PC-3 (cell line): ENCODE measurements around the gene APOBEC3A.
"Not testable (repeated sequence)": the region's sequence is repeated elsewhere in the genome, so short reads cannot be mapped to it uniquely, and the experiment has no call there.

ENCODE experiments used
- EZH2 ChIP-seq: fragments of 300-600 bp; sonication (generic); IDR thresholded peaks from one replicate; pipeline ENCODE4 v1.6.1; 2017; ENCODE audit warnings: antibody characterized with exemption, mild to moderate bottlenecking, low read length; ENCODE audit not compliant: unreplicated experiment
- EZH2phosphoT487 ChIP-seq: fragments of 300-600 bp; sonication (generic); IDR thresholded peaks from 2 replicates; pipeline ENCODE4 v1.6.1; 2018; ENCODE audit warnings: mild to moderate bottlenecking, antibody characterized with exemption, low read length, borderline replicate concordance
- TF ChIP-seq, protein P1 (sequence below): fragments of 300-600 bp; sonication (generic); conservative IDR thresholded peaks from 2 replicates; pipeline ENCODE4 v1.5.1; 2017; ENCODE audit warnings: antibody characterized with exemption, low read depth, mild to moderate bottlenecking, low read length

DNA sequence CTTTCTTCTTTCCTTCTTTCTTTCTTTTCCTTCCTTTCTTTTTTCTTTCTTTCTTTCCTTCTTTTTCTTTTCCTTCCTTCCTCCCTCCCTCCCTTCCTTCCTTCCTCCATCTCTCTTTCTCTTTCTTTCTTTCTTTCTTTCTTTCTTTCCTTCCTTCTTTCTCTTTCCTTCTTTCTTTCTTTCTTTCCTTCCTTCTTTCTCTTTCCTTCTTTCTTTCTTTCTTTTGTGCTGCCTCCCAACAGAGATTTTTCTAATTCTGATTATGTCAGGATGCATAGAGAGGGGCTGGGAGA lies 1.2 kb downstream of the APOBEC3A start:
- TF ChIP-seq, protein P1, sequence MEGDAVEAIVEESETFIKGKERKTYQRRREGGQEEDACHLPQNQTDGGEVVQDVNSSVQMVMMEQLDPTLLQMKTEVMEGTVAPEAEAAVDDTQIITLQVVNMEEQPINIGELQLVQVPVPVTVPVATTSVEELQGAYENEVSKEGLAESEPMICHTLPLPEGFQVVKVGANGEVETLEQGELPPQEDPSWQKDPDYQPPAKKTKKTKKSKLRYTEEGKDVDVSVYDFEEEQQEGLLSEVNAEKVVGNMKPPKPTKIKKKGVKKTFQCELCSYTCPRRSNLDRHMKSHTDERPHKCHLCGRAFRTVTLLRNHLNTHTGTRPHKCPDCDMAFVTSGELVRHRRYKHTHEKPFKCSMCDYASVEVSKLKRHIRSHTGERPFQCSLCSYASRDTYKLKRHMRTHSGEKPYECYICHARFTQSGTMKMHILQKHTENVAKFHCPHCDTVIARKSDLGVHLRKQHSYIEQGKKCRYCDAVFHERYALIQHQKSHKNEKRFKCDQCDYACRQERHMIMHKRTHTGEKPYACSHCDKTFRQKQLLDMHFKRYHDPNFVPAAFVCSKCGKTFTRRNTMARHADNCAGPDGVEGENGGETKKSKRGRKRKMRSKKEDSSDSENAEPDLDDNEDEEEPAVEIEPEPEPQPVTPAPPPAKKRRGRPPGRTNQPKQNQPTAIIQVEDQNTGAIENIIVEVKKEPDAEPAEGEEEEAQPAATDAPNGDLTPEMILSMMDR = not testable (repeated sequence)
- TF ChIP-seq EZH2phosphoT487, EZH2: not testable (repeated sequence)
